Esophagus muscularis mucosa (tissue), 3 donors: ENCODE measurements around the gene RTTN.

Source experiments
- CTCF ChIP-seq, 3 experiments: fragments of 200-600 bp in 2 of 3; fragments of 450-650 bp in 1 of 3; sonication (generic) in 2 of 3; IDR thresholded peaks; one replicate each; pipeline ENCODE4 v1.5.1; 2017 to 2019; ENCODE audit warnings: antibody characterized with exemption in 3 of 3, mild to moderate bottlenecking in 2 of 3, moderate library complexity in 1 of 3
- POLR2A ChIP-seq: fragments of 450-650 bp; IDR thresholded peaks from one replicate; pipeline ENCODE4 v1.6.1; 2017; ENCODE audit warnings: antibody characterized with exemption, moderate library complexity, mild to moderate bottlenecking, low read depth
- POLR2AphosphoS5 ChIP-seq, 2 donors: sonication (generic); formaldehyde crosslinking; IDR thresholded peaks; one replicate each; pipeline ENCODE4 v1.6.1; 2017; ENCODE audit warnings: antibody characterized with exemption in 2 of 2

GRCh38 chr18:69968039-69968438 lies 237.4 kb downstream of the RTTN start:
- no peak for TF ChIP-seq CTCF (IDR thresholded peaks at IDR 0.05)
- TF ChIP-seq POLR2AphosphoS5 (IDR thresholded peaks at IDR 0.05), result no peak
- TF ChIP-seq POLR2A, result no peak
